Left lobe of liver (tissue), 2 donors: Measurements from ENCODE around the gene PROC. TPM values are rescaled to one million over a fixed set of nuclear protein-coding genes. Genes with fewer than 3 reads are reported as not detected.
"Not testable (repeated sequence)": the region's sequence is repeated elsewhere in the genome, so short reads cannot be mapped to it uniquely, and the experiment has no call there.

ENCODE experiments used
- ATAC-seq: fragments of 200-7000 bp; cut with Tn5 transposase; one replicate; pipeline ENCODE4 v1.9.1; 2020; ENCODE audit warnings: mild to moderate bottlenecking, moderate library complexity
- DNase-seq: peaks from one replicate; pipeline ENCODE4 v3.0.0-alpha.2; 2020; ENCODE audit warnings: low spot score
- total RNA-seq: library from RNA; stranded (reverse); gene quantifications from one replicate; pipeline ENCODE4 v1.2.1, GENCODE V29; 2021
- donor health status: DM: no; HTN: no; CAD: no; lungs with moderate emphysema.
- donor health status: DM: no; HTN: yes; CAD: no.

Gene PROC
- total RNA-seq, 1 donor from 2014 or later = 479 TPM

- no peak for ATAC-seq
- no peak for DNase-seq
Measured at GRCh38 chr2:127392828-127393578, 25.2 kb upstream of the PROC start.

- ATAC-seq = no peak
- no peak for DNase-seq
Measured at GRCh38 chr2:127394492-127394891, 23.7 kb upstream of the PROC start.

- DNase-seq = no peak
- peak; percentile 14 for ATAC-seq
Measured at GRCh38 chr2:127397568-127398238, 20.5 kb upstream of the PROC start.

GRCh38 chr2:127398239-127398590 lies 20.0 kb upstream of the PROC start:
- ATAC-seq (peak; percentile 74), DNase-seq (no peak)

GRCh38 chr2:127400533-127400896 lies 17.7 kb upstream of the PROC start:
- DNase-seq (no peak), ATAC-seq (no peak)

- DNase-seq (no peak), ATAC-seq (no peak)
Measured at GRCh38 chr2:127400897-127401756, 17.1 kb upstream of the PROC start.

GRCh38 chr2:127401757-127402695 lies 16.2 kb upstream of the PROC start:
- ATAC-seq = no peak
- DNase-seq = no peak

GRCh38 chr2:127403460-127403859 lies 14.8 kb upstream of the PROC start:
- DNase-seq (no peak), ATAC-seq (no peak)

- DNase-seq (no peak), ATAC-seq (no peak)
Measured at GRCh38 chr2:127404466-127405254, 13.6 kb upstream of the PROC start.

- DNase-seq = no peak
- no peak for ATAC-seq
Measured at GRCh38 chr2:127405255-127405610, 13.0 kb upstream of the PROC start.

- ATAC-seq (no peak), DNase-seq (no peak)
Measured at GRCh38 chr2:127406454-127406853, 11.8 kb upstream of the PROC start.

- no peak for ATAC-seq
- DNase-seq = peak; percentile 43
Measured at GRCh38 chr2:127407091-127407490, 11.1 kb upstream of the PROC start.

- DNase-seq (no peak), ATAC-seq (peak; percentile 22)
Measured at GRCh38 chr2:127407661-127408003, 10.6 kb upstream of the PROC start.

- ATAC-seq (peak; percentile 94), DNase-seq (peak; percentile 95)
Measured at GRCh38 chr2:127408004-127408806, 10.0 kb upstream of the PROC start.

- ATAC-seq (no peak), DNase-seq (no peak)
Measured at GRCh38 chr2:127408807-127409099, 9.5 kb upstream of the PROC start.

- ATAC-seq, DNase-seq: not testable (repeated sequence)
Measured at GRCh38 chr2:127409716-127410115, 8.5 kb upstream of the PROC start.

GRCh38 chr2:127410871-127411652 lies 7.2 kb upstream of the PROC start:
- DNase-seq (no peak), ATAC-seq (no peak)

GRCh38 chr2:127411653-127412369 lies 6.4 kb upstream of the PROC start:
- ATAC-seq = no peak
- no peak for DNase-seq
